RWPE2 (cell line): ENCODE results near the gene F2R.
A peak's percentile ranks its signal among the peaks of the same experiment; 100 is the strongest.

ENCODE experiments used
- ATAC-seq: fragments of 200-7000 bp; cut with Tn5 transposase; 3 replicates; pipeline ENCODE4 v1.9.1; 2021; ENCODE audit warnings: low read depth
- DNase-seq: peaks from one replicate; pipeline ENCODE4 v3.0.0-alpha.2; 2020; ENCODE audit warnings: low spot score
- H3K27ac ChIP-seq: fragments of 450-650 bp; 2 replicates; pipeline ENCODE4 v1.5.1; 2017; ENCODE audit warnings: mild to moderate bottlenecking; ENCODE audit not compliant: poor library complexity, severe bottlenecking
- H3K27me3 ChIP-seq: fragments of 250-450 bp; sonication (Bioruptor Pico); 2 replicates; pipeline ENCODE4 v1.5.1; 2021; ENCODE audit warnings: mild to moderate bottlenecking, moderate library complexity; ENCODE audit not compliant: insufficient read depth, poor library complexity, severe bottlenecking
- H3K36me3 ChIP-seq: fragments of 250-450 bp; sonication (Bioruptor Pico); 2 replicates; pipeline ENCODE4 v1.5.1; 2020; ENCODE audit warnings: low read depth, mild to moderate bottlenecking, moderate library complexity
- H3K4me1 ChIP-seq: fragments of 250-450 bp; sonication (Bioruptor Pico); 2 replicates; pipeline ENCODE4 v1.5.1; 2021; ENCODE audit warnings: mild to moderate bottlenecking, moderate library complexity; ENCODE audit not compliant: insufficient read depth, poor library complexity, severe bottlenecking
- H3K4me3 ChIP-seq: fragments of 250-450 bp; sonication (Bioruptor Pico); 2 replicates; pipeline ENCODE4 v1.5.1; 2021; ENCODE audit warnings: mild to moderate bottlenecking, moderate library complexity; ENCODE audit not compliant: severe bottlenecking
- H3K9me3 ChIP-seq: fragments of 250-450 bp; sonication (Bioruptor Pico); 2 replicates; pipeline ENCODE4 v1.5.1; 2021; ENCODE audit warnings: mild to moderate bottlenecking, moderate library complexity; ENCODE audit not compliant: severe bottlenecking
- TF ChIP-seq, protein P1 (sequence below): fragments of 450-650 bp; IDR thresholded peaks from one replicate; pipeline ENCODE4 v1.5.1; 2017; ENCODE audit warnings: mild to moderate bottlenecking, moderate library complexity; ENCODE audit not compliant: poor library complexity, severe bottlenecking

F2R gene

DNA sequence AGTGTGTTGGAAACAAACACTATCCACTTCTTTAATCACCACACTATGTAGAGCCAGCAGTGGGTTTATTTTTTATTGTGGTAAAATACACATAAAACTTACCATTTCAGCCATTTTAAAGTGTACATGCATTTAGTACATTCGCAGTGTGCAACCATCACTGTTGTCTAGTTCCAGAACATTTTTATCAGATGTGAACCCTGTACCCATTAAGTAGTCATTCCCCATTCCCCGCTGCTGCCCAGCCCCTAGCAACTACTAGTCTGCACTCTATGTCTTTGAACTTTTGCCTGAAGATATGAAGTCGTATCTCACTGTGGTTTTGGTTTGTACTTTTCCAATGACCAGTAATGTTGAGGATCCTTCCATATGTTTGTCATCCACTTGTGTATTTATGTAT is 30.2 kb upstream of the F2R start:
- Histone ChIP-seq H3K4me3 (no peak overlapping the region), H3K27ac (no peak overlapping the region), H3K9me3 (no peaks in the 10 kb centered on the region), H3K4me1 (peaks cover 34% of the 10 kb centered on the region), H3K36me3 (no peaks in the 10 kb centered on the region), H3K27me3 (no peaks in the 10 kb centered on the region)
- ATAC-seq (no peak), DNase-seq (no peak)
- TF ChIP-seq, protein P1, sequence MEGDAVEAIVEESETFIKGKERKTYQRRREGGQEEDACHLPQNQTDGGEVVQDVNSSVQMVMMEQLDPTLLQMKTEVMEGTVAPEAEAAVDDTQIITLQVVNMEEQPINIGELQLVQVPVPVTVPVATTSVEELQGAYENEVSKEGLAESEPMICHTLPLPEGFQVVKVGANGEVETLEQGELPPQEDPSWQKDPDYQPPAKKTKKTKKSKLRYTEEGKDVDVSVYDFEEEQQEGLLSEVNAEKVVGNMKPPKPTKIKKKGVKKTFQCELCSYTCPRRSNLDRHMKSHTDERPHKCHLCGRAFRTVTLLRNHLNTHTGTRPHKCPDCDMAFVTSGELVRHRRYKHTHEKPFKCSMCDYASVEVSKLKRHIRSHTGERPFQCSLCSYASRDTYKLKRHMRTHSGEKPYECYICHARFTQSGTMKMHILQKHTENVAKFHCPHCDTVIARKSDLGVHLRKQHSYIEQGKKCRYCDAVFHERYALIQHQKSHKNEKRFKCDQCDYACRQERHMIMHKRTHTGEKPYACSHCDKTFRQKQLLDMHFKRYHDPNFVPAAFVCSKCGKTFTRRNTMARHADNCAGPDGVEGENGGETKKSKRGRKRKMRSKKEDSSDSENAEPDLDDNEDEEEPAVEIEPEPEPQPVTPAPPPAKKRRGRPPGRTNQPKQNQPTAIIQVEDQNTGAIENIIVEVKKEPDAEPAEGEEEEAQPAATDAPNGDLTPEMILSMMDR = no peak

DNA sequence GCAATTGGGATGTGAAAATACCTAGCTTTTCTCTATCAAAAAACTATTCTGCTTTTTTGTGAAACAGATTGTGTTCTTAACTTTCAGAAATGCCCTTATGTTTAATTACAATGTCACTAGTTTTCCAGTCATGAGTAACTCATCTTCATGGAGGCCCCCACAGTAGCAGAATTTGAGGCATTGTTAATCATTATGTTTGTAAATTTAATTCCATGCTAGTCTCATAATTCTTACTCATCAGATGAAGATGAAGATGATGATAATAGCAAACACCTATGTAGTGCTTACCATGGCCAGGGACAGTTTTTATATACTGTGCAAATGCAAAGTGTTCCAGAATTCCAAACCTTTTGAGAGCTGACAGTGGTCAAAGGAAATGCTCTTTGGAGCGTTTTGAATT is 27.7 kb upstream of the F2R start:
- Histone ChIP-seq H3K27ac (peak overlapping the region; percentile 91), H3K36me3 (no peaks in the 10 kb centered on the region), H3K4me1 (peaks cover 49% of the 10 kb centered on the region), H3K4me3 (no peak overlapping the region), H3K9me3 (no peaks in the 10 kb centered on the region), H3K27me3 (no peaks in the 10 kb centered on the region)
- no peak for DNase-seq
- TF ChIP-seq, protein P1 = no peak
- no peak for ATAC-seq

DNA sequence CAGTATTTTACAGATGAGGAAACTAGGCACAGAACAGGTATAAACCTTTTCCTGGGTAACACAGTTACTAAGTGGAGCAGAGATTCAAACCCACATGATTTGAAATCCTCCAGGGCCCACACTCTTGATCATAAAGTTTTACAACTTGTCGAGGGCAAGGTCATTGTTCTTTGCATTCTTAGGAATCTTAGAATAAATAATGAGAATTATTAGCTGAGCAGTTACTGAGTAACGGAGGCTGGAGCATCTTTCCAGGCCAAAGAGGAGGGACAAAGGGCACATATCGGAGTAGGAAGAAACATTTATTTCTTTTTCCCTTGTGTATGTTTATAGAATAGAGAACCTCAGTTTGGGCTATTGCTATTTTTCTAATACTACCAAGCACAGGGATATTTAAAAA is 27.1 kb upstream of the F2R start:
- no peak for DNase-seq
- peaks cover 47% of the 10 kb centered on the region for H3K4me1 ChIP-seq
- no peaks in the 10 kb centered on the region for H3K9me3 ChIP-seq
- H3K36me3 ChIP-seq = no peaks in the 10 kb centered on the region
- no peak; the same call in 2 of the 3 replicates for ATAC-seq
- TF ChIP-seq, protein P1 = no peak
- no peak overlapping the region for H3K4me3 ChIP-seq
- H3K27me3 ChIP-seq = no peaks in the 10 kb centered on the region
- peak overlapping the region; percentile 91 for H3K27ac ChIP-seq

DNA sequence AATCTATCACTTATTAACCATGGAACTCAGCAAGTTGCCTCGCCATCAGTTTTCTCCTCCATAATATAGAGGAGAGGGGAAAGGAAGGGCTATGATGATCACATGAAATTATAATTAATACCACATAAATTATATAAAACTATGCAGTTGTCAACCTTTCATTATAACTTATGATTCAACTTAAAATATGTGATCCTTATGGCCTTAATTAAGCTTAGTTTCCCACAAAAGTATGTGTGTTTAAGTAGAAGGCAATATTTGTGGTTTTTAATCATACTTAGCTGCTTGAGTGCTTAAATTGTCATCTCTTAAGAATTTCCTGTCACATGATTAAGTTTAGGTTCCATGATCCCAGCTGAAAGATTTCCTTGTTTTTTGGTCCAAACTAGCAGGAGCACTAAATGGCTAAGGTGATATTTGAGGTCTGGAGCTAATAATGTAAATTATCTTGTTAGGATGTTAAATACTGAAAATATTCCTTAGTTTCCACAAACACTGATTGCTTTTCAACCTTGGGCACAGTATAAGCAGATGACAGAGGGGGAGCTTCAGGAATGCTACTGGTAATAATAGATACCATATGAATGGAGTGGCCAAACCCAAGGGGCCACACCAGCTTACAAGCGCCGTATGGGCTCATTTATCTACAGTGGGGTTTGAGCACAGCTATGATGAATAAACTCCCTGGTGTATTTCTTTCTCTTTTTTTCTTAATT is 26.4 kb upstream of the F2R start:
- Histone ChIP-seq H3K4me3 (no peak overlapping the region), H3K9me3 (no peaks in the 10 kb centered on the region), H3K4me1 (peaks cover 42% of the 10 kb centered on the region), H3K27ac (peak overlapping the region; percentile 91), H3K27me3 (no peaks in the 10 kb centered on the region), H3K36me3 (no peaks in the 10 kb centered on the region)
- TF ChIP-seq, protein P1 = no peak
- no peak for DNase-seq
- peak; percentile 84 for ATAC-seq

DNA sequence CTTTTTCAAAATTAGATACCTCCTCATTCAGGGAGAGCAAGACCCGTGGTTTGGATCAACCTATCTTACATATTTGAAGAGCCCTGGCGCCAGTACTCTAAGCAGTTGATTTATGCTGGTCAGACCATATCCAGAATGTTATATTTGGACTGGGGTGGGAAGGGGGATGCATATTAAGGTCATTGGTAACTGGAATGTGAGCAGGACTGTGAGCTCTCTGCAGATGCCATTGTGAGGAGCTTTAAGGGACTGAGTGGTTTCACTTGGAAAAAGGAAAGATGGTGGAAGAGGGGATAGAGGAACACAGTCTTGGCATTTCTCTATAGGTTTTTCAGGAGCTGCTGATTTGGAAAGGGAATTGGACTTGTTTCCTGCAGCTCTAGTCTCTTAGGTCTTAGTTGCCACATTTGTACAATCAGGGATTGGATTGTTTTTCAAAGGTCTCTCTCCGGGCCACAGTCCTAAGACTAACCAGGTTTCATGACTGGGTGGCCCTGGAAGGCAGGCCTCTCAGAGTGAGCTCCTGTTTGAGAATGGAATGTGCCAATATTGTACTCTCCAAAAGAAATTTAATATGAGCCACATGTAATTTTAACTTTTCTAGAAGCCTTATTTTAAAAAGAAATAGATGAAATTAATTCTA is 25.8 kb upstream of the F2R start:
- Histone ChIP-seq H3K27me3 (no peaks in the 10 kb centered on the region), H3K36me3 (no peaks in the 10 kb centered on the region), H3K4me3 (no peak overlapping the region), H3K9me3 (no peaks in the 10 kb centered on the region), H3K4me1 (peaks cover 42% of the 10 kb centered on the region), H3K27ac (peak overlapping the region; percentile 91)
- DNase-seq (no peak), ATAC-seq (no peak)
- TF ChIP-seq, protein P1 = no peak
